ENCODE measurements around the gene TBK1.

- TF ChIP-seq CTCF (conservative IDR thresholded peaks at IDR 0.05; ENCODE audit: low read depth, low read length) (no peak), POLR2A (IDR thresholded peaks at IDR 0.05; ENCODE audit: low read depth, low read length) (no peak), BHLHE40 (IDR thresholded peaks at IDR 0.05; ENCODE audit: low read depth, low read length) (no peak), RAD21 (IDR thresholded peaks at IDR 0.05; ENCODE audit: low read length) (no peak), CEBPB (IDR thresholded peaks at IDR 0.05; ENCODE audit: low read depth, low read length) (no peak), RCOR1 (IDR thresholded peaks at IDR 0.05; ENCODE audit: insufficient replicate concordance, low read length) (no peak), MAZ (IDR thresholded peaks at IDR 0.05; ENCODE audit: borderline replicate concordance, low read depth, low read length) (no peak)
Observed at GRCh38 chr12:64466178-64466577, 14.3 kb downstream of the TBK1 start.

All from IMR-90 (cell line).